Measurements from ENCODE around the gene GPRC5C. TPM values are rescaled to one million over a fixed set of nuclear protein-coding genes. Genes with fewer than 3 reads are reported as not detected.

The GPRC5C gene
- total and polyA plus RNA-seq, 2 of the 8 experiments (the other 6 are each of a cell fraction or from before 2014, with no cell fraction given): 18.3 to 55.8 TPM

GRCh38 chr17:74402048-74402447 lies 29.8 kb upstream of the GPRC5C start:
- H4K20me1 ChIP-seq (replicated peaks in 1 of 2; ENCODE audit: control insufficient read depth in 1 of 2, insufficient read depth in 2 of 2, low read length in 2 of 2): no peaks in the 10 kb centered on the region
- H3K9ac ChIP-seq (replicated peaks in 1 of 4; ENCODE audit: extremely low read depth in 1 of 4, low read depth in 3 of 4, low read length in 3 of 4): no peak overlapping the region
- H2BK120ac ChIP-seq (replicated peaks; ENCODE audit: low read depth, low read length): no peak overlapping the region
- H4K5ac ChIP-seq (ENCODE audit: insufficient read length, low read depth, low read length): no peak overlapping the region
- H3K23me2 ChIP-seq (ENCODE audit: low read depth, low read length): no peaks in the 10 kb centered on the region; the same call in 1 of the 2 replicates
- no peak overlapping the region for H2BK12ac ChIP-seq (ENCODE audit: low read depth, low read length)
- no peaks in the 10 kb centered on the region for H3K27me3 ChIP-seq (replicated peaks in 1 of 4; ENCODE audit: control insufficient read depth in 3 of 4, extremely low read depth in 1 of 4, insufficient read depth in 3 of 4, low read length in 3 of 4)
- no peak overlapping the region for H3K4me3 ChIP-seq (ENCODE audit: extremely low read depth in 1 of 4, insufficient read depth in 2 of 4, low read depth in 3 of 4, low read length in 4 of 4)
- no peak overlapping the region for H3K14ac ChIP-seq (ENCODE audit: insufficient read length)
- no peak overlapping the region for H2BK15ac ChIP-seq (ENCODE audit: low read length)
- no peak overlapping the region for H3K4ac ChIP-seq (replicated peaks; ENCODE audit: insufficient read length, low read depth, low read length)
- H3K56ac ChIP-seq (replicated peaks; ENCODE audit: insufficient read length, low read depth, low read length): no peak overlapping the region
- no peak for DNase-seq (ENCODE audit: low read depth in 1 of 2, low spot score in 2 of 2)
- H3K79me2 ChIP-seq (ENCODE audit: control insufficient read depth in 1 of 2, insufficient read depth in 2 of 2, low read length in 2 of 2): no peaks in the 10 kb centered on the region
- H4K8ac ChIP-seq (ENCODE audit: extremely low read depth, insufficient read depth, low read length): no peak overlapping the region
- ChIA-PET POLR2A (ENCODE audit: partially characterized antibody) (no interaction called here), CTCF (ENCODE audit: partially characterized antibody) (interaction anchor here (0.8 to 7.4 kb wide), 6 partner anchors 8 to 168 kb away, joined by 3 to 47 read pairs (median 4); no protein-coding TSS in a partner anchor)
- no peaks in the 10 kb centered on the region for H3K9me3 ChIP-seq (ENCODE audit: insufficient read depth in 2 of 2, low read depth in 1 of 2, low read length in 1 of 2)
- H3K18ac ChIP-seq (ENCODE audit: extremely low read depth, low read length): no peak overlapping the region
- H2BK5ac ChIP-seq (ENCODE audit: low read depth, low read length): no peak overlapping the region
- no peaks in the 10 kb centered on the region for H3K36me3 ChIP-seq (ENCODE audit: control insufficient read depth in 2 of 4, insufficient read depth in 4 of 4, low read length in 3 of 4)
- no peaks in the 10 kb centered on the region for H3K79me1 ChIP-seq (ENCODE audit: low read depth, low read length)
- no peak overlapping the region for H4K91ac ChIP-seq (replicated peaks; ENCODE audit: insufficient read length, low read length)
- no peak overlapping the region for H2BK20ac ChIP-seq (ENCODE audit: low read length)
- 93% methylated on average over 7 of the region's 7 CpGs; no CpG with 5 or more reads in 1 of the 2 experiments for WGBS, 2 experiments (ENCODE audit: extremely low coverage in 1 of 2, insufficient coverage in 1 of 2, insufficient read length in 1 of 2, insufficient replicate concordance in 2 of 2, low coverage in 1 of 2, low lambda C conversion rate in 2 of 2, missing lambda C conversion rate in 1 of 2)
- H2AFZ ChIP-seq (ENCODE audit: low read length): no peak overlapping the region
- no peak overlapping the region for H2AK5ac ChIP-seq (ENCODE audit: low read depth, low read length)
- H3K4me2 ChIP-seq (ENCODE audit: insufficient read depth in 1 of 2, low read depth in 2 of 2, low read length in 2 of 2): no peak overlapping the region
- no peak for FAIRE-seq
- H3K23ac ChIP-seq (ENCODE audit: insufficient read length): no peak overlapping the region
- no peak overlapping the region for H3K27ac ChIP-seq (ENCODE audit: low read depth, low read length)
- peaks cover 3 to 17% (median 14%) of the 10 kb centered on the region in 4 experiments for H3K4me1 ChIP-seq (replicated peaks in 1 of 4; ENCODE audit: control insufficient read depth in 3 of 4, insufficient read depth in 4 of 4, low read length in 3 of 4)
- no peak for TF ChIP-seq FOSL1 (IDR thresholded peaks at IDR 0.05; ENCODE audit: insufficient read depth, low read depth, low read length)
- no peak for TF ChIP-seq RFX5 (IDR thresholded peaks at IDR 0.05; ENCODE audit: borderline replicate concordance, low read depth, low read length)
- no peak for TF ChIP-seq PHF8 (conservative IDR thresholded peaks at IDR 0.05; ENCODE audit: low read depth, low read length)
